HepG2 (cell line): ENCODE measurements around the gene SLC34A3. TPM values are rescaled to one million over a fixed set of nuclear protein-coding genes. Genes with fewer than 3 reads are reported as not detected.
A peak's percentile ranks its signal among the peaks of the same experiment; 100 is the strongest.

ENCODE experiments used
- HDAC2 ChIP-seq: sonication (generic); formaldehyde crosslinking; IDR thresholded peaks from 2 replicates; pipeline ENCODE4 v1.4.0; 2020; ENCODE audit warnings: missing genetic modification reagents
- HDAC6 ChIP-seq: fragments of 200-600 bp; sonication (generic); IDR thresholded peaks from 2 replicates; pipeline ENCODE4 v1.7.0; 2017; ENCODE audit warnings: mild to moderate bottlenecking, antibody characterized with exemption, low read length, low read depth
- KIAA2018 ChIP-seq: sonication (generic); formaldehyde crosslinking; IDR thresholded peaks from 2 replicates; pipeline ENCODE4 v1.5.0; 2020; ENCODE audit warnings: mild to moderate bottlenecking, missing genetic modification reagents, borderline replicate concordance
- MTA3 ChIP-seq: sonication (generic); formaldehyde crosslinking; IDR thresholded peaks from 2 replicates; pipeline ENCODE4 v1.4.0; 2020; ENCODE audit warnings: missing genetic modification reagents
- MYC ChIP-seq: sonication (generic); formaldehyde crosslinking; IDR thresholded peaks from 2 replicates; pipeline ENCODE4 v1.9.0; 2021; ENCODE audit warnings: missing genetic modification reagents, borderline replicate concordance
- SIX1 ChIP-seq: sonication (generic); formaldehyde crosslinking; IDR thresholded peaks from 2 replicates; pipeline ENCODE4 v1.4.0; 2020; ENCODE audit warnings: missing genetic modification reagents, borderline replicate concordance
- TFDP2 ChIP-seq: sonication (generic); formaldehyde crosslinking; IDR thresholded peaks from 2 replicates; pipeline ENCODE4 v1.4.0; 2020; ENCODE audit warnings: missing genetic modification reagents
- WIZ ChIP-seq: sonication (generic); formaldehyde crosslinking; IDR thresholded peaks from 2 replicates; pipeline ENCODE4 v1.5.1; 2020; ENCODE audit warnings: mild to moderate bottlenecking, missing genetic modification reagents
- ZBTB1 ChIP-seq: sonication (generic); formaldehyde crosslinking; IDR thresholded peaks from 2 replicates; pipeline ENCODE4 v1.4.0; 2020; ENCODE audit warnings: missing genetic modification reagents, borderline replicate concordance
- ZNF180 ChIP-seq: sonication (generic); formaldehyde crosslinking; IDR thresholded peaks from 2 replicates; pipeline ENCODE4 v1.4.0; 2020; ENCODE audit warnings: low read depth, missing genetic modification reagents, borderline replicate concordance
- ZNF343 ChIP-seq: sonication (generic); formaldehyde crosslinking; IDR thresholded peaks from 2 replicates; pipeline ENCODE4 v1.4.0; 2020; ENCODE audit warnings: mild to moderate bottlenecking, missing genetic modification reagents
- ZNF354B ChIP-seq: sonication (generic); formaldehyde crosslinking; IDR thresholded peaks from 2 replicates; pipeline ENCODE4 v1.8.0; 2022; ENCODE audit warnings: mild to moderate bottlenecking, missing genetic modification reagents
- ZNF431 ChIP-seq: sonication (generic); formaldehyde crosslinking; IDR thresholded peaks from 2 replicates; pipeline ENCODE4 v1.9.0; 2022; ENCODE audit warnings: missing genetic modification reagents, low read depth, mild to moderate bottlenecking, borderline replicate concordance
- ZNF441 ChIP-seq: sonication (generic); formaldehyde crosslinking; IDR thresholded peaks from 2 replicates; pipeline ENCODE4 v1.7.0; 2021; ENCODE audit warnings: missing genetic modification reagents, borderline replicate concordance
- ZNF652 ChIP-seq: IDR thresholded peaks from 2 replicates; pipeline ENCODE4 v1.6.1; 2016; ENCODE audit warnings: low read depth, borderline replicate concordance
- ZNF7 ChIP-seq: IDR thresholded peaks from 2 replicates; pipeline ENCODE4 v1.6.1; 2016; ENCODE audit warnings: missing biosample characterization, missing genetic modification reagents
- ZSCAN21 ChIP-seq: sonication (generic); formaldehyde crosslinking; IDR thresholded peaks from 2 replicates; pipeline ENCODE4 v1.8.0; 2022; ENCODE audit warnings: mild to moderate bottlenecking, missing genetic modification reagents, moderate library complexity, borderline replicate concordance
- polyA plus RNA-seq, 8 experiments: library from polyadenylated mRNA; depleted of rRNA in 3 of 8; stranded (reverse) in 7 of 8; unstranded in 1 of 8; fragments of >200 nt; fragmentation: Illumina TruSeq in 4 of 8; extraction: Trizol in 4 of 8; gene quantifications; 2 replicates each; pipeline versions ENCODE4 v1.2.1 to v1.2.3, GENCODE V29; 2011 to 2016; ENCODE audit warnings: low read depth in 4 of 8, missing spikeins in 1 of 8, mixed read lengths in 1 of 8; ENCODE audit not compliant: insufficient read depth in 1 of 8
- total RNA-seq, 5 experiments: library from RNA; depleted of rRNA; stranded (reverse); fragments of >200 nt; fragmentation: Illumina TruSeq; extraction: Trizol; gene quantifications; 2 replicates each; pipeline ENCODE4 v1.2.3, GENCODE V29; 2016; ENCODE audit warnings: low read depth in 1 of 5
- TF ChIP-seq, protein P1 (sequence below): sonication (generic); formaldehyde crosslinking; IDR thresholded peaks from 2 replicates; pipeline ENCODE4 v1.4.0; 2020; ENCODE audit warnings: missing genetic modification reagents

Gene SLC34A3
- total and polyA plus RNA-seq, 2 of the 13 experiments (the other 11 are each of a cell fraction or from before 2014, with no cell fraction given), result 0.07 to 1.0 TPM

DNA sequence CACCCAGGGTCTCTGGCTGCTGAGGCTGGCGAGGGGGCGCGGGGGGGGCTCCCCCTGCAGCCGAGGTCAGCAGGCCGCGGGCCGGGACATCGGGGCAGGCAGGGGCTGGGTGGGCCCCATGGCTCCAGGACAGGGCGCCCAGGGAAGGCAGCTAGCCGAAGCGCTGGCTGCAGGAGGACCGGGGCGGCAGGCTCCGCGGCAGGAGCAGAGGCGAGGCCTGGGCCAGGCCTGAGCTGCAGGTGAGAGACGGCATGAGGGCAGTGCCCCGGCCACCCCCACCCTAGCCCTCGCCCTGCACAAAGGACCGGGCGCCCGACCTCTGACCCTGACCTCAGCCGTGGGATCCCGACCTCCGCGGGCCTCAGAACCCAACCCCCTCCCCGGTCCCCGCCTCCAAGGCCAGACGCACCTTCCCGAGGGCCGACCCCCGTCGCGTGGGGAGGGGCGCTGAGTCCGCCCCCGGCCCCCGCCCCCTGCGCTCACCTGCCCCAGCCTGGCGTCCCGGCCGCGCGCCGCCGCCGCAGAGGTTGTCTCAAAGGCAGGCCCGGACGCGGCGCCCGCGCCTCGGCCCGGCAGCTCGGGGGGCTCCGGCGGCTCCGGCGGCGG lies 9.1 kb upstream of the SLC34A3 start (continued):
- no peak for TF ChIP-seq KIAA2018
- TF ChIP-seq ZSCAN21 (CRISPR knock-in tag), result no peak
- TF ChIP-seq, protein P1, sequence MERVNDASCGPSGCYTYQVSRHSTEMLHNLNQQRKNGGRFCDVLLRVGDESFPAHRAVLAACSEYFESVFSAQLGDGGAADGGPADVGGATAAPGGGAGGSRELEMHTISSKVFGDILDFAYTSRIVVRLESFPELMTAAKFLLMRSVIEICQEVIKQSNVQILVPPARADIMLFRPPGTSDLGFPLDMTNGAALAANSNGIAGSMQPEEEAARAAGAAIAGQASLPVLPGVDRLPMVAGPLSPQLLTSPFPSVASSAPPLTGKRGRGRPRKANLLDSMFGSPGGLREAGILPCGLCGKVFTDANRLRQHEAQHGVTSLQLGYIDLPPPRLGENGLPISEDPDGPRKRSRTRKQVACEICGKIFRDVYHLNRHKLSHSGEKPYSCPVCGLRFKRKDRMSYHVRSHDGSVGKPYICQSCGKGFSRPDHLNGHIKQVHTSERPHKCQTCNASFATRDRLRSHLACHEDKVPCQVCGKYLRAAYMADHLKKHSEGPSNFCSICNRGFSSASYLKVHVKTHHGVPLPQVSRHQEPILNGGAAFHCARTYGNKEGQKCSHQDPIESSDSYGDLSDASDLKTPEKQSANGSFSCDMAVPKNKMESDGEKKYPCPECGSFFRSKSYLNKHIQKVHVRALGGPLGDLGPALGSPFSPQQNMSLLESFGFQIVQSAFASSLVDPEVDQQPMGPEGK (CRISPR knock-in tag), result peak; percentile 95
- no peak for TF ChIP-seq HDAC2 (CRISPR knock-in tag)
- TF ChIP-seq MYC (CRISPR knock-in tag), result peak; percentile 42; the same call in 1 of the 2 replicates
- no peak for TF ChIP-seq MTA3
- no peak for TF ChIP-seq ZNF7 (CRISPR knock-in tag)
- no peak for TF ChIP-seq ZNF652 (CRISPR knock-in tag)
- no peak for TF ChIP-seq ZNF431
- no peak for TF ChIP-seq ZNF354B (CRISPR knock-in tag)
- TF ChIP-seq ZBTB1 (CRISPR knock-in tag), result no peak
- TF ChIP-seq HDAC6, result no peak
- TF ChIP-seq ZNF441 (CRISPR knock-in tag), result no peak
- TF ChIP-seq ZNF180 (CRISPR knock-in tag), result no peak
- no peak for TF ChIP-seq SIX1
- TF ChIP-seq ZNF343 (CRISPR knock-in tag), result no peak
- TF ChIP-seq WIZ (CRISPR knock-in tag), result no peak
- TF ChIP-seq TFDP2, result no peak
